Heart left ventricle (tissue), 13 donors: ENCODE results near the gene LAMTOR1.

Experiments
- CTCF ChIP-seq, 12 donors: fragments of 200-600 bp; sonication (generic) in 4 of 12; IDR thresholded peaks; one replicate each; pipeline versions ENCODE4 v1.5.0 to v1.8.0; 2018 to 2022; ENCODE audit warnings: antibody characterized with exemption in 12 of 12, mild to moderate bottlenecking in 5 of 12
- POLR2A ChIP-seq, 2 donors: fragments of 450-650 bp; IDR thresholded peaks; one replicate each; pipeline ENCODE4 v1.6.1; 2017; ENCODE audit warnings: antibody characterized with exemption in 2 of 2, mild to moderate bottlenecking in 2 of 2, moderate library complexity in 2 of 2
- donor health status: ischemic (EF 13 %, LVEDD 7.1; RV severe dilation, severe dysfunction).
- donor health status: DM: no; HTN: yes; CAD: no.
- donor health status: DM: no; HTN: no; CAD: no.
- donor health status: ischemic (EF 25% LVEDD 6.9; RV normal size, moderate dysfunction).
- donor health status: ischemic (EF 25% LVEDD 5.7; RV mildly dilated, moderate dysfunction).
- donor health status: ischemic (EF 35%, LVEDD 5.7; RV mildly dilated, moderate dysfunction).
- donor health status: nonischemic (EF 11% LVEDD 7.7; RV severe dilation, severe dysfunction).
- donor health status: DM: yes; HTN: yes; CAD: no.
- donor health status: PGD.
- donor health status: ischemic (EF 29% LVEDD 5.4; RV normal size, mild dysfunction).
- donor health status: nonischemic (EF 23%, LVEDD 6.1; RV moderate dilation, normal function).

GRCh38 chr11:72070491-72070890, 32.6 kb downstream of the LAMTOR1 start:
- TF ChIP-seq CTCF (IDR thresholded peaks at IDR 0.05) (no peak), POLR2A (IDR thresholded peaks at IDR 0.05) (no peak)
